Neutrophil (primary cell): ENCODE results near the gene GCH1.
"Not testable (repeated sequence)": the region's sequence is repeated elsewhere in the genome, so short reads cannot be mapped to it uniquely, and the experiment has no call there.

Experiments
- H3K27ac ChIP-seq: fragments of 200-600 bp; sonication (generic); 2 replicates; pipeline ENCODE4 v1.5.1; 2016; ENCODE audit warnings: mild to moderate bottlenecking, moderate library complexity
- H3K27me3 ChIP-seq: fragments of 200-600 bp; sonication (generic); 2 replicates; pipeline ENCODE4 v1.6.0; 2016; ENCODE audit warnings: mild to moderate bottlenecking
- H3K36me3 ChIP-seq: fragments of 200-600 bp; sonication (generic); 2 replicates; pipeline ENCODE4 v1.5.1; 2017
- H3K4me1 ChIP-seq, 2 experiments: fragments of 200-600 bp in 1 of 2; sonication (generic) in 1 of 2; 1 replicate in 1 of 2; 2 replicates in 1 of 2; pipeline versions ENCODE4 v1.5.1 to v1.6.1; 2013 to 2016; ENCODE audit warnings: low read depth in 1 of 2, low read length in 1 of 2, mild to moderate bottlenecking in 1 of 2, moderate library complexity in 1 of 2; ENCODE audit not compliant: control insufficient read depth in 1 of 2, insufficient read depth in 1 of 2
- H3K4me3 ChIP-seq, 2 experiments: fragments of 200-600 bp in 1 of 2; sonication (generic) in 1 of 2; 1 replicate in 1 of 2; 2 replicates in 1 of 2; pipeline ENCODE4 v1.5.1; 2013 to 2016; ENCODE audit warnings: low read depth in 1 of 2, low read length in 1 of 2, mild to moderate bottlenecking in 1 of 2, moderate library complexity in 1 of 2
- H3K9me3 ChIP-seq: fragments of 200-600 bp; sonication (generic); 2 replicates; pipeline ENCODE4 v1.5.1; 2016
- TF ChIP-seq, protein P1 (sequence below): fragments of 200-600 bp; sonication (generic); IDR thresholded peaks from 2 replicates; pipeline ENCODE4 v1.5.1; 2016; ENCODE audit warnings: antibody characterized with exemption

Gene GCH1

DNA sequence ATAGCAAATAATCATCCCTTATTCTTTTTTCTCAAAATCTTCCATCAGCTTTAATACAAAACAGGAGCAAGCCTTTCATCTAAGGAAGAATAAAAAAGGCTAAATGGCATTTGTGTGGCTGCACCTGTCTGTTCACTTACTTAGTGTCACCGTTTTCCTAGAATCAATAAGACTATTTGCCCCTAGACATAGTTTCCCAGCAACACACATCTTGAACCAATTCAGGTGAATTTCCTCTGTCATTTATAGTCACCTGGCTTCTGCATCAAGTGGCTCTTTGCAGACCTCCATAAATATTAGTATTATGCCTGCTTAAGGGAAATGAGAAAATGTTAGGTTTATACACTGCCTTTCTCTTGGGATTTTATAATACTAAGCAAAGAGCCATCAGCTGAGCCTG lies 17.4 kb upstream of the GCH1 start:
- Histone ChIP-seq H3K9me3 (no peaks in the 10 kb centered on the region), H3K4me1 (peaks cover 4 to 5% of the 10 kb centered on the region in 2 experiments), H3K4me3 (no peak overlapping the region), H3K27ac (no peak overlapping the region), H3K27me3 (no peaks in the 10 kb centered on the region), H3K36me3 (no peaks in the 10 kb centered on the region)
- TF ChIP-seq, protein P1, sequence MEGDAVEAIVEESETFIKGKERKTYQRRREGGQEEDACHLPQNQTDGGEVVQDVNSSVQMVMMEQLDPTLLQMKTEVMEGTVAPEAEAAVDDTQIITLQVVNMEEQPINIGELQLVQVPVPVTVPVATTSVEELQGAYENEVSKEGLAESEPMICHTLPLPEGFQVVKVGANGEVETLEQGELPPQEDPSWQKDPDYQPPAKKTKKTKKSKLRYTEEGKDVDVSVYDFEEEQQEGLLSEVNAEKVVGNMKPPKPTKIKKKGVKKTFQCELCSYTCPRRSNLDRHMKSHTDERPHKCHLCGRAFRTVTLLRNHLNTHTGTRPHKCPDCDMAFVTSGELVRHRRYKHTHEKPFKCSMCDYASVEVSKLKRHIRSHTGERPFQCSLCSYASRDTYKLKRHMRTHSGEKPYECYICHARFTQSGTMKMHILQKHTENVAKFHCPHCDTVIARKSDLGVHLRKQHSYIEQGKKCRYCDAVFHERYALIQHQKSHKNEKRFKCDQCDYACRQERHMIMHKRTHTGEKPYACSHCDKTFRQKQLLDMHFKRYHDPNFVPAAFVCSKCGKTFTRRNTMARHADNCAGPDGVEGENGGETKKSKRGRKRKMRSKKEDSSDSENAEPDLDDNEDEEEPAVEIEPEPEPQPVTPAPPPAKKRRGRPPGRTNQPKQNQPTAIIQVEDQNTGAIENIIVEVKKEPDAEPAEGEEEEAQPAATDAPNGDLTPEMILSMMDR, result no peak

DNA sequence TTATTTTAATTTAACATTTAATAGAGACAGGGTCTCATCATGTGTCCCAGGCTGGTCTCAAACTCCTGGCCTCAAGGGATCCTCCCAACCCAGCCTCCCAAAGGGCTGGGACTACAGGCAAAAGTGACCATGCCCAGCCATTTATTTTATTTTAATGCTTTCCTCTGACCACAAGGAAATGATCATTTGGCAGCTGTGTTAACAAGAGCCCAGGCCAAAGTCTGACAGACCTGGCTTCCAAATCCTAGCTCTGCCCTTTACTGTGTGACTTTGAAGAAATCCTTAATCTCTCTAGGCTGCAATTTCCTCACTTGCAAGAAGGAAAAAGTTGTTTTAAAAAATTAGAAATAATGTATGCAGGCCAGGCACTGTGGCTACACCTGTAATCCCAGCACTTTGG lies 16.7 kb upstream of the GCH1 start:
- Histone ChIP-seq H3K9me3 (no peaks in the 10 kb centered on the region), H3K27ac (no peak overlapping the region)
- TF ChIP-seq, protein P1, result no peak

DNA sequence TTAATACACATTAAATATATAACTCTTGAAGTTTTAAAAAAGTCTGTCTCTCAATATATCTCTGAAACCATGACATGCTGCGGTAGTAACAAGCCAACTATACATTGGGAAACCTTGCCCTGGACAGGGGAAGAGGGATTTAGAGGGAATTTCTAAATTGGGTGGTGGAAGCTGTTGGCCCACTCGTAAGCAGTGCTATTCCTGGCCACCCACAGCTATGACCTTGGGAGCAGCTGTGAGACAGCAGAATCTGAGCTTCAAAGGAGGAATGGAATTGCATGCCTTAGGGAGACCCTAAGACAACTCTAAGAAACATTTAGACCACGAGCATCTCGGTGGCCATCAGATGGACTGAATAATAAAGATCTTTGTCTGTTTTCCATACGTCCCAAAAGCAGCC lies 15.8 kb upstream of the GCH1 start:
- TF ChIP-seq, protein P1, result no peak

More for the DNA sequence above, 16.7 kb upstream of the GCH1 start:
- Histone ChIP-seq H3K4me3 (no peak overlapping the region), H3K36me3 (no peaks in the 10 kb centered on the region), H3K4me1 (peaks cover 4 to 5% of the 10 kb centered on the region in 2 experiments), H3K27me3 (no peaks in the 10 kb centered on the region)

DNA sequence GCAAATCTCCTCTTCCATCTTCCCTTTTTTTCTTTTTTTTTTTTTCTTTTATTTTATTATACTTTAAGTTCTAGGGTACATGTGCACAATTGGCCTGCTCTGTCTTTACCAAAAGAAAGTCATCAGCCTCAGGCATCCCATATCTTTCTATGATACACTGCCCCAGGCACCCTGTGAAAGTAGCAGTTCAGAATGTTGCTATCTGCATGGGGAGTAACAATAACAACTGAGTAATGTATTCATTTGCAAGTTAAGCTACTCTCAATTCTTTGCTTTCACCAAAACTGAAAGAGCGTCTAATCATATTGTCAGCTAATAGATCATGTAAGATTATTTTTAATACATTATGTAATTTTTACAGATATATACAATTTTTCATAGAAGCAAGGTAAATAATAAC lies 13.5 kb upstream of the GCH1 start:
- TF ChIP-seq, protein P1, result no peak

More for the DNA sequence above, 15.8 kb upstream of the GCH1 start:
- H3K4me1 ChIP-seq, result peaks cover 4 to 5% of the 10 kb centered on the region in 2 experiments
- H3K27me3 ChIP-seq, result no peaks in the 10 kb centered on the region
- no peaks in the 10 kb centered on the region for H3K36me3 ChIP-seq
- H3K4me3 ChIP-seq, result no peak overlapping the region
- no peaks in the 10 kb centered on the region for H3K9me3 ChIP-seq
- H3K27ac ChIP-seq, result no peak overlapping the region

DNA sequence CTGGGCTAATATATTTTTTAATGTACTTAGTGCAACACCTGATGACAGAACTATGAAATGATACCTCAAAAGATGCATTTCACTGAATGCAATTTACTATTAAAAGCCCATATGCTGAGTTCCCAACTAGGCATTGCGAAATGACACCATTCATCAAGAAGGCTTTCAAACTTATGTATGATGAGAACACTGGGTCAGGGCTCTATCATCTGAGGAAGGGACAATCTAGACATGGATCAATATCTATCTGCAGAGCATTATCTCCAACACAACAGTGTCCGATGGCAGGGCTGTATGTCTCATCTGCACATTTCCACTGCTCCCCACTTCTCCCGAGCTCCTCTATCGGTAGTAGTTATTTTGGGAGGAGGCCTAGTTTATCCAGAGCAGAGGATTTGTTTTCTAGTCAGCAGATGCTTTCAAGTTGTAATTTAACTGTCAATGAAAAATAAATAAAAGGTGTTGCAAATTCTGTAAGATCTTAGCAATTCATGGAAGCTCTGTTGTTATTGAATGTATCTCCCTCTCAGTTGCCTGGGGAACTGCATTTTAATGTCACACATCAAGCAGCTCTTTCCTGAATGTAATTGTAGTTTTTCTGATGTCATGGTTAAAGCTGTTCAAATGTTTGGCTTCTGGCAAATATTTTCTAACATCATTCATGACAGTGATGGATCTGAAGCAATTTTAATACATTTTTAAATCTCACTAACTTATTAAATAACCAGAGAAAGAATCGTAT lies 7.4 kb upstream of the GCH1 start:
- no peak overlapping the region for H3K4me3 ChIP-seq
- no peaks in the 10 kb centered on the region for H3K27me3 ChIP-seq
- H3K4me1 ChIP-seq, result no peaks in the 10 kb centered on the region
- no peak overlapping the region for H3K27ac ChIP-seq
- TF ChIP-seq, protein P1, result no peak
- no peaks in the 10 kb centered on the region for H3K36me3 ChIP-seq
- H3K9me3 ChIP-seq, result no peaks in the 10 kb centered on the region

More for the DNA sequence above, 13.5 kb upstream of the GCH1 start:
- H3K9me3 ChIP-seq, result no peaks in the 10 kb centered on the region
- no peaks in the 10 kb centered on the region for H3K36me3 ChIP-seq
- H3K4me3 ChIP-seq, result no peak overlapping the region
- peaks cover 4 to 5% of the 10 kb centered on the region in 2 experiments for H3K4me1 ChIP-seq
- H3K27me3 ChIP-seq, result no peaks in the 10 kb centered on the region
- no peak overlapping the region for H3K27ac ChIP-seq

DNA sequence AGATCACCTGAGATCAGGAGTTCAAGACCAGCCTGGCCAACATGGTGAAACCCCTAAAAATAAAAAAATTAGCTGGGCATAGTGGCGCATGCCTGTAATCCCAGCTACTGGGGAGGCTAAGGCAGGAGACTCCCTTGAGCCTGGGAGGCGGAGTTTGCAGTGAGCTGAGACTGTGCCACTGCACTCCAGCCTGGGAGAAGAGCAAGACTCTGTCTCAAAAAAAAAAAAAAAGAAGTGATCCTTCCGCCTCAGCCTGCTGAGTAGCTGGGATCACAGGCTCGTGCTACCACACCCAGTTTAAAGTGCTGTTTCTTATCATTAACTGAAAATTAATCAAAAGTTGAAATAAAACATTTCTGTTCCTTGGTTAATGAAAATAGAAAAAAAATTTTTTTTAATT lies 6.3 kb upstream of the GCH1 start:
- not testable (repeated sequence) for H3K4me1 ChIP-seq

More for the DNA sequence above, 6.3 kb upstream of the GCH1 start:
- H3K27ac ChIP-seq, H3K36me3 ChIP-seq, H3K4me3 ChIP-seq, H3K27me3 ChIP-seq, H3K9me3 ChIP-seq: not testable (repeated sequence)
